Fibroblast of the aortic adventitia (primary cell): ENCODE results near the gene ALDH7A1. TPM values are rescaled to one million over a fixed set of nuclear protein-coding genes. Genes with fewer than 3 reads are reported as not detected.

Source experiments
- DNase-seq: peaks from one replicate; pipeline ENCODE4 v3.0.0-alpha.2; 2010; ENCODE audit warnings: low read depth
- H3K4me3 ChIP-seq: 2 replicates; pipeline ENCODE4 v1.5.1; 2011; ENCODE audit warnings: low read depth, mild to moderate bottlenecking, control low read depth, low read length, moderate library complexity
- CTCF ChIP-seq: IDR thresholded peaks from 2 replicates; pipeline ENCODE4 v1.5.1; 2011; ENCODE audit warnings: mild to moderate bottlenecking, low read length, control low read depth, inconsistent platforms; ENCODE audit not compliant: insufficient read depth
- total RNA-seq: library from RNA; depleted of rRNA; stranded (reverse); fragments of >200 nt; gene quantifications from 2 replicates; pipeline ENCODE4 v1.2.3, GENCODE V29; 2012; ENCODE audit warnings: low replicate concordance

ALDH7A1 gene
- total RNA-seq, 1 donor = 33.6 TPM

GRCh38 chr5:126488443-126489065, 106.5 kb downstream of the ALDH7A1 start:
- DNase-seq = no peak
- no peak overlapping the region for H3K4me3 ChIP-seq
- no peak for TF ChIP-seq CTCF

- no peak for DNase-seq
Observed at GRCh38 chr5:126487596-126487995, 107.4 kb downstream of the ALDH7A1 start.

GRCh38 chr5:126486332-126486731, 108.7 kb downstream of the ALDH7A1 start:
- no peak overlapping the region for H3K4me3 ChIP-seq
- DNase-seq = no peak
- TF ChIP-seq CTCF = peak; percentile 3

More at GRCh38 chr5:126487596-126487995, 107.4 kb downstream of the ALDH7A1 start:
- no peak for TF ChIP-seq CTCF
- no peak overlapping the region for H3K4me3 ChIP-seq

GRCh38 chr5:126484253-126484652, 110.8 kb downstream of the ALDH7A1 start:
- H3K4me3 ChIP-seq = no peak overlapping the region
- no peak for TF ChIP-seq CTCF

GRCh38 chr5:126483156-126483555, 111.9 kb downstream of the ALDH7A1 start:
- no peak for TF ChIP-seq CTCF
- no peak for DNase-seq
- H3K4me3 ChIP-seq = no peak overlapping the region

More at GRCh38 chr5:126484253-126484652, 110.8 kb downstream of the ALDH7A1 start:
- no peak for DNase-seq

GRCh38 chr5:126482591-126482990, 112.4 kb downstream of the ALDH7A1 start:
- no peak overlapping the region for H3K4me3 ChIP-seq
- TF ChIP-seq CTCF = no peak
- DNase-seq = no peak

- no peak for DNase-seq
- no peak overlapping the region for H3K4me3 ChIP-seq
- TF ChIP-seq CTCF = no peak
Observed at GRCh38 chr5:126481243-126481642, 113.8 kb downstream of the ALDH7A1 start.
